Measurements from ENCODE around the gene CCDC15. TPM values are rescaled to one million over a fixed set of nuclear protein-coding genes. Genes with fewer than 3 reads are reported as not detected.

The CCDC15 gene
- total and polyA plus RNA-seq, 2 of the 4 experiments (the other 2 are of a cell fraction) = 1.1 to 2.0 TPM

- dilution Hi-C loops (cut with HindIII; ENCODE audit: low sequenced_read_pairs, unreplicated experiment) (no loop called here), intact Hi-C loops (cut with micrococcal nuclease) (no loop called here), in situ Hi-C loops (cut with MboI; ENCODE audit: low sequenced_read_pairs) (no loop called here)
- Histone ChIP-seq H2AFZ (replicated peaks; ENCODE audit: low read length, poor library complexity) (no peak overlapping the region), H4K8ac (ENCODE audit: low read depth in 2 of 2, low read length in 2 of 2) (no peak overlapping the region), H2BK5ac (ENCODE audit: low read depth, low read length, poor library complexity, severe bottlenecking) (no peak overlapping the region), H3K23ac (ENCODE audit: low read depth, low read length) (no peak overlapping the region), H3K4me1 (ENCODE audit: control insufficient read depth, insufficient read depth, low read length) (no peaks in the 10 kb centered on the region), H3K4me2 (ENCODE audit: low read depth, low read length) (no peak overlapping the region), H2BK120ac (ENCODE audit: low read depth, low read length) (no peak overlapping the region), H3K56ac (ENCODE audit: extremely low read depth, insufficient read depth, low read length) (no peak overlapping the region), H2BK15ac (ENCODE audit: low read depth, low read length) (no peak overlapping the region), H3K9me1 (ENCODE audit: insufficient read depth, low read length) (no peaks in the 10 kb centered on the region), H3K14ac (replicated peaks; ENCODE audit: low read depth, low read length) (no peak overlapping the region), H4K5ac (ENCODE audit: low read depth, low read length) (no peak overlapping the region), H3K27ac (ENCODE audit: insufficient read depth, low read length) (no peak overlapping the region), H3K9ac (ENCODE audit: low read depth, low read length) (no peak overlapping the region), H3K27me3 (ENCODE audit: control insufficient read depth, insufficient read depth, low read length) (no peaks in the 10 kb centered on the region), H3K4ac (ENCODE audit: low read depth, low read length) (no peak overlapping the region), H2BK20ac (ENCODE audit: low read depth, low read length) (no peak overlapping the region), H3K9me3 (ENCODE audit: control insufficient read depth, insufficient read depth, low read length) (no peaks in the 10 kb centered on the region), H3K18ac (ENCODE audit: low read depth, low read length) (no peak overlapping the region), H2AK5ac (ENCODE audit: low read depth, low read length) (no peak overlapping the region), H3K36me3 (ENCODE audit: control insufficient read depth, insufficient read depth, low read length) (no peaks in the 10 kb centered on the region), H4K91ac (ENCODE audit: insufficient read depth, low read depth, low read length) (no peak overlapping the region), H3K4me3 (ENCODE audit: insufficient read depth, low read depth, low read length) (no peak overlapping the region), H2AK9ac (replicated peaks; ENCODE audit: low read depth, low read length, poor library complexity) (no peak overlapping the region), H4K20me1 (ENCODE audit: insufficient read depth, low read length) (no peaks in the 10 kb centered on the region), H3K79me1 (ENCODE audit: low read depth in 1 of 2, low read length in 2 of 2) (no peaks in the 10 kb centered on the region)
- CTCF ChIA-PET = no interaction called here
- ATAC-seq (ENCODE audit: low read depth) (no peak), DNase-seq (no peak)
- WGBS, 2 experiments (ENCODE audit: extremely low coverage in 2 of 2, insufficient read length in 1 of 2) = no CpG with 5 or more reads among the region's 4 CpGs
- no peak for TF ChIP-seq MAZ (IDR thresholded peaks at IDR 0.05; ENCODE audit: borderline replicate concordance, low read depth, low read length)
- TF ChIP-seq CTCF (conservative IDR thresholded peaks at IDR 0.05; ENCODE audit: low read depth, low read length) = no peak
- no peak for TF ChIP-seq USF2 (IDR thresholded peaks at IDR 0.05; ENCODE audit: low read depth, low read length)
- no peak for TF ChIP-seq RAD21 (IDR thresholded peaks at IDR 0.05; ENCODE audit: low read length)
- no peak for TF ChIP-seq MXI1 (IDR thresholded peaks at IDR 0.05; ENCODE audit: borderline replicate concordance, low read depth, low read length)
- TF ChIP-seq ELK1 (IDR thresholded peaks at IDR 0.05; ENCODE audit: borderline replicate concordance, low read depth, low read length) = no peak
- TF ChIP-seq CHD1 (IDR thresholded peaks at IDR 0.05; ENCODE audit: low read depth, low read length) = no peak
- TF ChIP-seq FOS (IDR thresholded peaks at IDR 0.05; ENCODE audit: low read depth, low read length) = no peak
- TF ChIP-seq RFX5 (IDR thresholded peaks at IDR 0.05; ENCODE audit: low read depth, low read length) = no peak
- TF ChIP-seq BHLHE40 (IDR thresholded peaks at IDR 0.05; ENCODE audit: low read depth, low read length) = no peak
- no peak for TF ChIP-seq RCOR1 (IDR thresholded peaks at IDR 0.05; ENCODE audit: insufficient replicate concordance, low read length)
- POLR2A ChIA-PET (ENCODE audit: unreplicated experiment) = no interaction called here
- BruUV-seq (replicated peaks) = no TSS peak
Measured at GRCh38 chr11:125049164-125049792, 95.3 kb downstream of the CCDC15 start.

Measured in IMR-90 (cell line).